Left cardiac atrium (tissue), 4 donors: Measurements from ENCODE around the gene CEACAM6. TPM values are rescaled to one million over a fixed set of nuclear protein-coding genes. Genes with fewer than 3 reads are reported as not detected.

Source experiments
- ATAC-seq, 2 donors: fragments of 200-7000 bp; cut with Tn5 transposase; one replicate each; pipeline ENCODE4 v1.9.1; 2020; ENCODE audit warnings: mild to moderate bottlenecking in 2 of 2, moderate library complexity in 2 of 2
- DNase-seq: peaks from one replicate; pipeline ENCODE4 v3.0.0-alpha.2; 2020
- intact Hi-C, 2 donors: fragments of 100-400 bp; cut with DNase I; formaldehyde crosslinking; loops; one replicate each; pipeline versions ENCODE4 v1.14.1 to v1.15.1; 2022 to 2023
- total RNA-seq, 2 donors: library from RNA; stranded (reverse); fragmentation: NEBNext Ultra II Directional; extraction: Animal tissue kit (Norgen Biotek cat#: 25700); gene quantifications; one replicate each; pipeline ENCODE4 v1.2.1, GENCODE V29; 2021
- donor health status: DM: no; HTN: yes; CAD: no.
- donor health status: DM: no; HTN: yes; CAD: no; lungs with severe emphysema.
- donor health status: DM: yes; HTN: yes; CAD: no.
- donor health status: Dilated cardiomyopathy.

The CEACAM6 gene
- total RNA-seq, 2 donors from 2014 or later: 0.08 TPM; not detected in 1

DNA sequence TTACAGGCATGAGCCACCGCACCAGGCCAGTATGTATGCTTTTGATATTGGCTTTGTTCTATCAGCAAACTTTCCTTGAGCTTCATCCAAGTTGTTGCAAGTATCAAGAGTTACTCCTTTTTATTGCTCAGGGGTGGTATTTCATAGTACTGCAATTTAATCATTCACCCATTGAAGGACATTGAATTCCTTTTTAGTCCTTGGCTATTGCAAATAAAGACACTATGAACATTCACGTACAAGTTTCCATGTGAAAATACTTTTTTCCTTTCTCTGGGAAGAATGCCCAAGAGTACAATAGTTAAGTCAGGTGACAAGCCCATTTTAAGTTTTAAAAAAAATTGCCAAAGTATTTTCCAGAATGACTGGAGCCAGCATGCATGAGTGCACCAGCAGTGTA is 61.4 kb downstream of the CEACAM6 start:
- intact Hi-C loops: no loop called here
- ATAC-seq (no peak), DNase-seq (no peak)

DNA sequence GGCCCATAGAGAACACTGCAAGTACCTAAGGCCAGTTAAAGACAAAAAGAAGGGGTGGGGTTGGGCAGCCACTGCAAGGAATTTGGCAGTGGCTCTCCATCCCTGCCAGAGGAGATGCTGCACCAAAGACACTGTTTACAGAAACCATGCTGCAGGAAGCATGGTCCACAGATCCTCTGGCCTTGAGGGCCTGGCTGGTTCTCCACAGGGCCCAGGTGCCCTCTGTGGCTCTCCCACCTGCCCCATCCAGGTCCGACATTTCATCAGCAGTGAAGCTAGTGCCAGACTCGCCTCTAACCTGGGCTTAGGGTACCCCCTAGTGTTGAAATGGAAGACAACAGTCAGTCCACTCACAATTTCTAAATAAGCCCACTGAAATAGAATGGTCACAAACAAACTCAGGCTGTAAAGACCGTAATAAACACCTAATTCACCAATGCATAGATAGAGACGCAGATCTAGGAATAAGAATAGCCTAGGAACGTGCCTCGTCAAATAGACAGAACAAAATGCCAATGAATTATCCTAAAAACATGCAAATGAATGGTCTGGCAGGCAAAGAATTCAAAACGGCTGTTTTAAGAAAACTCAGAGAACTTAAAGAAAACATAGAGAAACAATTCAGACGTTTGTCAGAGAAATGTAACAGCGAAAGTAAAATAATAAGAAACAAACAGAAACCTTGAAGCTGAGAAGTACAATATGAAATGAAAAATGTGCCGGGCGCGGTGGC is 65.8 kb downstream of the CEACAM6 start:
- intact Hi-C loops: no loop called here
- ATAC-seq (peak; percentile 27 to 48), DNase-seq (no peak)

Other genes starting within 250 kb of the CEACAM6 start
- 1 to 10 TPM in 1 of 2 donors, under 1 TPM in 1; 0.89 to 1.2 TPM for gene CEACAM21, start 179.4 kb upstream of the CEACAM6 start, total RNA-seq
- gene CEACAM4, start 128.5 kb upstream of the CEACAM6 start, total RNA-seq: under 1 TPM; 0.84 to 0.91 TPM
- not detected for gene CEACAM7, start 67.3 kb upstream of the CEACAM6 start, total RNA-seq
- gene CEACAM5, start 46.9 kb upstream of the CEACAM6 start, total RNA-seq: not detected
- under 1 TPM; 0.29 to 0.60 TPM for gene CEACAM3, start 41.1 kb downstream of the CEACAM6 start, total RNA-seq
- gene LYPD4, start 89.2 kb downstream of the CEACAM6 start, total RNA-seq: not detected
- gene DMRTC2, start 89.5 kb downstream of the CEACAM6 start, total RNA-seq: not detected
- 100 to 1,000 TPM; 811 to 841 TPM for gene RPS19, start 104.7 kb downstream of the CEACAM6 start, total RNA-seq
- gene CD79A, start 121.7 kb downstream of the CEACAM6 start, total RNA-seq: under 1 TPM; 0.24 to 0.68 TPM
- 10 to 100 TPM; 47.0 to 59.1 TPM for gene ARHGEF1, start 127.7 kb downstream of the CEACAM6 start, total RNA-seq
- under 1 TPM in 1 of 2 donors, not detected in 1; 0.16 TPM for gene ERFL, start 172.9 kb downstream of the CEACAM6 start, total RNA-seq
- gene RABAC1, start 203.8 kb downstream of the CEACAM6 start, total RNA-seq: 100 to 1,000 TPM in 1 of 2 donors, 10 to 100 TPM in 1; 91.4 to 117 TPM
- gene ATP1A3, start 238.7 kb downstream of the CEACAM6 start, total RNA-seq: 100 to 1,000 TPM; 235 to 274 TPM